CD14-positive monocyte (primary cell): ENCODE data around the gene CSRP1. TPM values are rescaled to one million over a fixed set of nuclear protein-coding genes. Genes with fewer than 3 reads are reported as not detected.

Experiments
- DNase-seq, 3 donors: peaks; one replicate each; pipeline ENCODE4 v3.0.0-alpha.2; 2011 to 2022
- H2AFZ ChIP-seq: 2 replicates; pipeline ENCODE4 v1.6.0; 2012; ENCODE audit warnings: mild to moderate bottlenecking, low read depth, low read length, inconsistent platforms; ENCODE audit not compliant: insufficient read depth, poor library complexity, severe bottlenecking
- H3K27ac ChIP-seq, 2 donors: 1 replicate in 1 of 2; 2 replicates in 1 of 2; pipeline ENCODE4 v1.5.1; 2012 to 2013; ENCODE audit warnings: low read length in 2 of 2, control low read depth in 1 of 2, inconsistent platforms in 1 of 2, low read depth in 1 of 2, mild to moderate bottlenecking in 1 of 2
- H3K27me3 ChIP-seq, 2 donors: one replicate each; pipeline versions ENCODE4 v1.6.0 to v1.6.1; 2011 to 2013; ENCODE audit warnings: low read length in 2 of 2; ENCODE audit not compliant: control insufficient read depth in 2 of 2, insufficient read depth in 2 of 2
- H3K36me3 ChIP-seq, 2 donors: replicated peaks in 1 of 2; 1 replicate in 1 of 2; 2 replicates in 1 of 2; pipeline versions ENCODE4 v1.5.1 to v1.6.1; 2012 to 2013; ENCODE audit warnings: low read length in 2 of 2, control low read depth in 1 of 2, inconsistent platforms in 1 of 2, mild to moderate bottlenecking in 1 of 2; ENCODE audit not compliant: insufficient read depth in 2 of 2, control insufficient read depth in 1 of 2
- H3K4me1 ChIP-seq, 2 donors: 1 replicate in 1 of 2; 2 replicates in 1 of 2; pipeline versions ENCODE4 v1.5.1 to v1.6.1; 2012 to 2013; ENCODE audit warnings: low read length in 2 of 2, control low read depth in 1 of 2, inconsistent platforms in 1 of 2, mild to moderate bottlenecking in 1 of 2, moderate library complexity in 1 of 2; ENCODE audit not compliant: insufficient read depth in 2 of 2, control insufficient read depth in 1 of 2
- H3K4me2 ChIP-seq: replicated peaks from 2 replicates; pipeline ENCODE3; 2012; ENCODE audit warnings: low read length, moderate library complexity, mild to moderate bottlenecking; ENCODE audit not compliant: poor library complexity, severe bottlenecking; ENCODE audit errors: extremely low read depth
- H3K4me3 ChIP-seq, 3 experiments: fragments of 200-600 bp in 1 of 3; sonication (generic) in 1 of 3; replicated peaks in 1 of 3; 1 replicate in 2 of 3; 2 replicates in 1 of 3; pipeline ENCODE4 v1.5.1; 2011 to 2013; ENCODE audit warnings: low read length in 3 of 3, mild to moderate bottlenecking in 3 of 3, control low read depth in 2 of 3, low read depth in 2 of 3, inconsistent platforms in 1 of 3, moderate library complexity in 1 of 3
- H3K79me2 ChIP-seq: 2 replicates; pipeline ENCODE4 v1.6.0; 2012; ENCODE audit warnings: mild to moderate bottlenecking, control low read depth, inconsistent platforms, low read length, moderate library complexity; ENCODE audit not compliant: insufficient read depth
- H3K9ac ChIP-seq: 2 replicates; pipeline ENCODE4 v1.6.0; 2017; ENCODE audit warnings: low read length, mild to moderate bottlenecking; ENCODE audit not compliant: insufficient read depth, poor library complexity, severe bottlenecking
- H3K9me3 ChIP-seq, 2 donors: replicated peaks in 1 of 2; 1 replicate in 1 of 2; 2 replicates in 1 of 2; pipeline versions ENCODE4 v1.5.1 to v1.6.1; 2012 to 2013; ENCODE audit warnings: low read length in 2 of 2, control low read depth in 1 of 2; ENCODE audit not compliant: control insufficient read depth in 1 of 2, insufficient read depth in 1 of 2
- H4K20me1 ChIP-seq: 2 replicates; pipeline ENCODE4 v1.6.0; 2012; ENCODE audit warnings: mild to moderate bottlenecking, low read length, control low read depth, moderate library complexity; ENCODE audit not compliant: insufficient read depth
- H3K27ac Mint-ChIP-seq, 7 donors: one replicate each; pipeline ENCODE4 v1.8.0; 2020; ENCODE audit warnings: mild to moderate bottlenecking in 7 of 7, mixed read lengths in 7 of 7, moderate library complexity in 6 of 7, inconsistent platforms in 2 of 7
- H3K27me3 Mint-ChIP-seq, 3 donors: one replicate each; pipeline ENCODE4 v1.8.0; 2021 to 2022; ENCODE audit warnings: low read depth in 3 of 3, mild to moderate bottlenecking in 3 of 3, mixed read lengths in 3 of 3, moderate library complexity in 3 of 3, inconsistent platforms in 1 of 3
- H3K36me3 Mint-ChIP-seq, 2 donors: one replicate each; pipeline ENCODE4 v1.8.0; 2020; ENCODE audit warnings: mixed read lengths in 2 of 2, inconsistent platforms in 1 of 2, mild to moderate bottlenecking in 1 of 2
- H3K4me1 Mint-ChIP-seq: one replicate; pipeline ENCODE4 v1.8.0; 2020; ENCODE audit warnings: mild to moderate bottlenecking, mixed read lengths
- H3K4me3 Mint-ChIP-seq, 2 donors: one replicate each; pipeline ENCODE4 v1.8.0; 2020; ENCODE audit warnings: mild to moderate bottlenecking in 2 of 2, mixed read lengths in 2 of 2, moderate library complexity in 1 of 2
- H3K9me3 Mint-ChIP-seq, 7 donors: one replicate each; pipeline ENCODE4 v1.8.0; 2020 to 2022; ENCODE audit warnings: mixed read lengths in 7 of 7, mild to moderate bottlenecking in 6 of 7, moderate library complexity in 6 of 7, inconsistent platforms in 2 of 7
- CTCF ChIP-seq: fragments of 200-600 bp; IDR thresholded peaks from one replicate; pipeline ENCODE4 v1.8.0; 2022; ENCODE audit warnings: antibody characterized with exemption, mild to moderate bottlenecking
- WGBS: methylation state at CpG from one replicate; pipeline ENCODE4 v1.1.5; 2013; ENCODE audit warnings: missing lambda C conversion rate; ENCODE audit not compliant: insufficient coverage; 5-methylcytosine and 5-hydroxymethylcytosine counted together
- intact Hi-C, 2 donors: fragments of 100-400 bp; cut with micrococcal nuclease; formaldehyde crosslinking; loops; one replicate each; pipeline versions ENCODE4 v1.15.0 to v1.15.1; 2023
- polyA plus RNA-seq, 3 donors: library from polyadenylated mRNA; depleted of rRNA in 1 of 3; unstranded in 2 of 3; stranded (reverse) in 1 of 3; fragments of 300-500 nt in 2 of 3; fragments of >200 nt in 1 of 3; fragmentation: Illumina TruSeq in 2 of 3; gene quantifications; 1 replicate in 2 of 3; 2 replicates in 1 of 3; pipeline ENCODE4 v1.2.3, GENCODE V29; 2012 to 2021

Gene CSRP1
- polyA plus RNA-seq, 3 donors = 87.4 to 111 (median 98.8) TPM

DNA sequence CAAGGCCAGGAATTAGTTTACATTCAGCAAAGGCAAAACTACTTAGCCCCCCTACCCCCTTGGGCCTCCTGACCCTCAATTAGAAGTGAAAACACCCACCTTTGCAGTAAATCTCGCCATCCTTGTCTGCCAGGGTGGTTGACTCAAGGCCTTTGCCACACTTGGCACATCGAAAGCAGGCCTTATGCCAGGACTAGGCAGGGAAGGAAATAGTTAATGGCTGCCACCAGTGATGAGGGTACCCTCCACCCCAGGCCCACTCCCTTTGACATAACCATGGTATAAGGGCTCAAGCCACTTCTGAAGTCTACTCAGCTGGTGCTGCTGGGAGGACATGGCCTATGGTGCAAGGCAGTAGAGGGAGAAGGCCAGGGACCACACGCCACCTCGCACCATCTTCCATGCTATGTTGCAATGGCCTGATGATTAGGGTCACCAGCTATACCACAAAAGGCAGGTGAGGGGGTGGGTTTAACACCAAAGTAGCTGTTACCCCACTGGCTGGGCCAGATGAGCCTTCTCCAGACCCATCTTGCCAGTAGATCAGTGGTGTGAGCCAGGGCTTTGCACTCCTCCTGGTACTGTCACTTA lies 21.6 kb downstream of the CSRP1 start:
- H3K27me3 Mint-ChIP-seq = peaks cover 14 to 16% (median 15%) of the 10 kb centered on the region in 3 donors
- H3K36me3 Mint-ChIP-seq = peaks cover 62 to 69% of the 10 kb centered on the region in 2 donors
- Histone ChIP-seq H3K36me3 (peaks cover 48 to 65% of the 10 kb centered on the region in 2 donors), H3K27ac (no peak overlapping the region), H3K4me1 (peaks cover 36 to 41% of the 10 kb centered on the region in 2 donors), H3K9ac (no peak overlapping the region), H3K79me2 (no peaks in the 10 kb centered on the region), H4K20me1 (peaks cover 4% of the 10 kb centered on the region), H3K4me3 (no peak overlapping the region), H3K27me3 (peaks cover 0 to 12% of the 10 kb centered on the region in 2 donors), H3K9me3 (no peaks in the 10 kb centered on the region), H3K4me2 (no peak overlapping the region), H2AFZ (no peak overlapping the region)
- intact Hi-C loops = no loop called here
- peaks cover 0 to 6% (median 3%) of the 10 kb centered on the region in 7 donors for H3K9me3 Mint-ChIP-seq
- H3K27ac Mint-ChIP-seq = peak overlapping the region in 1 of 7 donors; percentile 72
- peaks cover 44% of the 10 kb centered on the region for H3K4me1 Mint-ChIP-seq
- H3K4me3 Mint-ChIP-seq = no peak overlapping the region
- no peak for TF ChIP-seq CTCF
- DNase-seq = no peak
- WGBS = 94% methylated on average over 2 of the region's 4 CpGs

DNA sequence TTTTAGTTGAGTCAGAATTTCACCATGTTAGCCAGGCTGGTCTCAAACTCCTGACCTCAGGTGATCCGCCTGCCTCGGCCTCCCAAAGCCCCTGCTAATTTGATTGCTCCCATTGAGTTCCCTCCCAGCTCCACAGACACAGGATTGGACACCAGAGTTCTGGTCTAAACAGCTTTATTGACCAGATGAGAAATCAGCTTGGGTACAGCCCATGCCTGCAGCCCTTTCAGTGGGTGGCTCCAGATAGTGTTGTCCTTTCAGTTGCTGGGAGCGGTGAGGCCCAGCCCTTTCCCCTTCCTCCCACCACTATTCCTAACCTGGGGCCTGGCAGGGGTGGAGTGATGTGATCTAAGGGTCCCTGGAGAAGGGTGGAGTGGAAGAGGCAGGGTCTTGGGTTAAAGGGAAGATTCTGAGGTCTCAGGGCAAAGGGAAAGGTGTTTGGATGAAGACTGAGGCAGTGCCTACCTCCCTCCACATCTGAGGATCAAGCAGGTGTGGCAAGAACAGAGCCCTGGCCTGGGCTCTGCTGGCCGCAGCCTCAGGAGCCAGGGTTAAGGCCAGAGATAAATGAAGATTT lies 23.5 kb downstream of the CSRP1 start:
- Histone ChIP-seq H3K4me3 (no peak overlapping the region), H3K9me3 (no peaks in the 10 kb centered on the region), H3K79me2 (no peaks in the 10 kb centered on the region), H4K20me1 (no peaks in the 10 kb centered on the region), H3K36me3 (peaks cover 44 to 61% of the 10 kb centered on the region in 2 donors), H3K4me1 (peaks cover 24 to 26% of the 10 kb centered on the region in 2 donors), H3K27me3 (peaks cover 0 to 12% of the 10 kb centered on the region in 2 donors), H3K4me2 (no peak overlapping the region), H3K9ac (no peak overlapping the region), H2AFZ (no peak overlapping the region), H3K27ac (no peak overlapping the region)
- H3K4me3 Mint-ChIP-seq = no peak overlapping the region
- H3K9me3 Mint-ChIP-seq = peaks cover 0 to 4% (median 0%) of the 10 kb centered on the region in 7 donors
- TF ChIP-seq CTCF = no peak
- 100% methylated on average over 1 of the region's 4 CpGs for WGBS
- peaks cover 54 to 60% of the 10 kb centered on the region in 2 donors for H3K36me3 Mint-ChIP-seq
- intact Hi-C loops = loop anchor here in 1 of 2 donors (2.0 kb wide), 1 partner anchor 29 kb away; no protein-coding TSS in a partner anchor
- no peak for DNase-seq
- H3K27ac Mint-ChIP-seq = peak overlapping the region in 3 of 7 donors; percentile 26 to 82 (median 73)
- peaks cover 29% of the 10 kb centered on the region for H3K4me1 Mint-ChIP-seq
- peaks cover 14 to 15% (median 14%) of the 10 kb centered on the region in 3 donors for H3K27me3 Mint-ChIP-seq
